HG03196 (cell line): ENCODE results near the gene EPS15.
"Not testable (repeated sequence)": the region's sequence is repeated elsewhere in the genome, so short reads cannot be mapped to it uniquely, and the experiment has no call there.

Experiments used
- ATAC-seq: cut with Tn5 transposase; IDR thresholded peaks from one replicate; pipeline ENCODE4 v1.9.1; 2021; ENCODE audit not compliant: unreplicated experiment

Gene EPS15

GRCh38 chr1:51433269-51433971 lies 85.6 kb downstream of the EPS15 start:
- no peak for ATAC-seq

- ATAC-seq: no peak
Measured at GRCh38 chr1:51432146-51432545, 86.9 kb downstream of the EPS15 start.

- no peak for ATAC-seq
Measured at GRCh38 chr1:51427438-51427837, 91.6 kb downstream of the EPS15 start.

GRCh38 chr1:51425955-51426354 lies 93.1 kb downstream of the EPS15 start:
- no peak for ATAC-seq

GRCh38 chr1:51425273-51425672 lies 93.8 kb downstream of the EPS15 start:
- no peak for ATAC-seq

- ATAC-seq: no peak
Measured at GRCh38 chr1:51423073-51423821, 95.8 kb downstream of the EPS15 start.

- ATAC-seq: no peak
Measured at GRCh38 chr1:51422367-51423072, 96.5 kb downstream of the EPS15 start.

- no peak for ATAC-seq
Measured at GRCh38 chr1:51421964-51422363, 97.1 kb downstream of the EPS15 start.

GRCh38 chr1:51420867-51421627 lies 98.0 kb downstream of the EPS15 start:
- ATAC-seq: no peak

- ATAC-seq: no peak
Measured at GRCh38 chr1:51418384-51418959, 100.6 kb downstream of the EPS15 start.

- ATAC-seq: no peak
Measured at GRCh38 chr1:51417496-51418383, 101.3 kb downstream of the EPS15 start.

GRCh38 chr1:51416910-51417309 lies 102.2 kb downstream of the EPS15 start:
- ATAC-seq: no peak

- ATAC-seq: no peak
Measured at GRCh38 chr1:51415963-51416362, 103.1 kb downstream of the EPS15 start.

- ATAC-seq: no peak
Measured at GRCh38 chr1:51414811-51415210, 104.3 kb downstream of the EPS15 start.

GRCh38 chr1:51411820-51412219 lies 107.2 kb downstream of the EPS15 start:
- ATAC-seq: not testable (repeated sequence)

GRCh38 chr1:51410568-51411460 lies 108.3 kb downstream of the EPS15 start:
- ATAC-seq: no peak

- not testable (repeated sequence) for ATAC-seq
Measured at GRCh38 chr1:51409755-51410541, 109.1 kb downstream of the EPS15 start.

- no peak for ATAC-seq
Measured at GRCh38 chr1:51392241-51392640, 126.8 kb downstream of the EPS15 start.
